ENCODE measurements around the gene PRSS1.

PRSS1 gene

GRCh38 chr7:142797391-142798377, 48.4 kb downstream of the PRSS1 start:
- H3K9me3 ChIP-seq (ENCODE audit: insufficient read depth, low read length, severe bottlenecking), result no peaks in the 10 kb centered on the region
- H3K4me1 ChIP-seq (ENCODE audit: insufficient read depth, low read length), result peaks cover 78% of the 10 kb centered on the region
- peaks cover 91% of the 10 kb centered on the region for H3K79me2 ChIP-seq (ENCODE audit: insufficient read depth, low read length)
- no peaks in the 10 kb centered on the region for H3K27me3 ChIP-seq (ENCODE audit: insufficient read depth, low read length, poor library complexity)
- ATAC-seq (ENCODE audit: insufficient read depth, low read depth) (0 out of 3 replicates have a peak, but pooled peaks have one; percentile 6), DNase-seq (peak; percentile 67)
- peak overlapping the region; percentile 61 for H3K4me2 ChIP-seq (ENCODE audit: insufficient read depth, low read length)
- peak overlapping the region; percentile 97 for H3K27ac ChIP-seq (ENCODE audit: low read length)
- no peaks in the 10 kb centered on the region for H4K20me1 ChIP-seq (ENCODE audit: insufficient read depth, low read length)
- H3K9ac ChIP-seq (ENCODE audit: low read depth, low read length), result peak overlapping the region; percentile 99
- TF ChIP-seq CTCF (IDR thresholded peaks at IDR 0.05; ENCODE audit: borderline replicate concordance, extremely low read depth, low read length, poor library complexity, severe bottlenecking) (peak; percentile 1), EZH2 (IDR thresholded peaks at IDR 0.05; ENCODE audit: borderline replicate concordance, low read depth, low read length, severe bottlenecking) (no peak)
- H2AFZ ChIP-seq (ENCODE audit: low read depth, low read length), result no peak overlapping the region
- peaks cover 74% of the 10 kb centered on the region for H3K36me3 ChIP-seq (ENCODE audit: insufficient read depth, low read length)
- peak overlapping the region; percentile 42 to 60 for H3K4me3 ChIP-seq (ENCODE audit: low read depth in 1 of 2, low read length in 2 of 2)

GRCh38 chr7:142798451-142799436, 49.5 kb downstream of the PRSS1 start:
- H3K4me2 ChIP-seq (ENCODE audit: insufficient read depth, low read length), result peak overlapping the region; percentile 61
- TF ChIP-seq EZH2 (IDR thresholded peaks at IDR 0.05; ENCODE audit: borderline replicate concordance, low read depth, low read length, severe bottlenecking), result no peak
- no peak for TF ChIP-seq CTCF (IDR thresholded peaks at IDR 0.05; ENCODE audit: borderline replicate concordance, extremely low read depth, low read length, poor library complexity, severe bottlenecking)
- H3K27me3 ChIP-seq (ENCODE audit: insufficient read depth, low read length, poor library complexity), result no peaks in the 10 kb centered on the region
- peaks cover 78% of the 10 kb centered on the region for H3K4me1 ChIP-seq (ENCODE audit: insufficient read depth, low read length)
- H3K36me3 ChIP-seq (ENCODE audit: insufficient read depth, low read length), result peaks cover 76% of the 10 kb centered on the region
- DNase-seq (peak; percentile 75), ATAC-seq (ENCODE audit: insufficient read depth, low read depth) (peak; percentile 39)
- H3K27ac ChIP-seq (ENCODE audit: low read length), result peak overlapping the region; percentile 97
- peak overlapping the region; percentile 42 to 60 for H3K4me3 ChIP-seq (ENCODE audit: low read depth in 1 of 2, low read length in 2 of 2)
- H4K20me1 ChIP-seq (ENCODE audit: insufficient read depth, low read length), result no peaks in the 10 kb centered on the region
- no peak overlapping the region for H2AFZ ChIP-seq (ENCODE audit: low read depth, low read length)
- H3K9ac ChIP-seq (ENCODE audit: low read depth, low read length), result peak overlapping the region; percentile 99
- H3K79me2 ChIP-seq (ENCODE audit: insufficient read depth, low read length), result peaks cover 95% of the 10 kb centered on the region
- no peaks in the 10 kb centered on the region for H3K9me3 ChIP-seq (ENCODE audit: insufficient read depth, low read length, severe bottlenecking)

GRCh38 chr7:142799437-142799835, 50.2 kb downstream of the PRSS1 start:
- Histone ChIP-seq H3K27ac (ENCODE audit: low read length) (peak overlapping the region; percentile 97), H2AFZ (ENCODE audit: low read depth, low read length) (no peak overlapping the region), H3K36me3 (ENCODE audit: insufficient read depth, low read length) (peaks cover 80% of the 10 kb centered on the region), H3K4me3 (ENCODE audit: low read depth in 1 of 2, low read length in 2 of 2) (peak overlapping the region; percentile 42 to 60; a peak in 3 of 4 replicates), H4K20me1 (ENCODE audit: insufficient read depth, low read length) (no peaks in the 10 kb centered on the region), H3K4me1 (ENCODE audit: insufficient read depth, low read length) (peaks cover 78% of the 10 kb centered on the region), H3K27me3 (ENCODE audit: insufficient read depth, low read length, poor library complexity) (no peaks in the 10 kb centered on the region), H3K9ac (ENCODE audit: low read depth, low read length) (peak overlapping the region; percentile 99), H3K9me3 (ENCODE audit: insufficient read depth, low read length, severe bottlenecking) (no peaks in the 10 kb centered on the region), H3K79me2 (ENCODE audit: insufficient read depth, low read length) (peaks cover 96% of the 10 kb centered on the region), H3K4me2 (ENCODE audit: insufficient read depth, low read length) (peak overlapping the region; percentile 61)
- DNase-seq (peak; percentile 41), ATAC-seq (ENCODE audit: insufficient read depth, low read depth) (no peak)
- no peak for TF ChIP-seq EZH2 (IDR thresholded peaks at IDR 0.05; ENCODE audit: borderline replicate concordance, low read depth, low read length, severe bottlenecking)
- no peak for TF ChIP-seq CTCF (IDR thresholded peaks at IDR 0.05; ENCODE audit: borderline replicate concordance, extremely low read depth, low read length, poor library complexity, severe bottlenecking)
